HCT116 (cell line): ENCODE data around the gene IL20RA. TPM values are rescaled to one million over a fixed set of nuclear protein-coding genes. Genes with fewer than 3 reads are reported as not detected.

Source experiments
- ATAC-seq: fragments of 200-7000 bp; cut with Tn5 transposase; 2 replicates; pipeline ENCODE4 v1.9.1; 2020; ENCODE audit warnings: mild to moderate bottlenecking, moderate library complexity
- BruUV-seq: library from RNA; stranded (reverse); fragments of 400-500 nt; replicated peaks from 2 replicates; lab custom pipeline; 2021; lab: Mats Ljungman, UMichigan
- CTCF ChIA-PET: fragments of 300-600 bp; sonication (Branson Sonifier 250); formaldehyde crosslinking; loops from one replicate; lab custom pipeline; 2021; ENCODE audit warnings: antibody characterized with exemption; lab: Charles Lee
- POLR2A ChIA-PET: fragments of 300-600, 350-600 bp; sonication (Branson Sonifier 250); formaldehyde crosslinking; loops from one replicate; lab custom pipeline; 2021; ENCODE audit warnings: antibody characterized with exemption; lab: Charles Lee
- RAD21 ChIA-PET, 2 experiments: fragments of 300-600 bp; sonication (Branson Sonifier 250); formaldehyde crosslinking; loops; one replicate each; lab custom pipeline; 2023; ENCODE audit warnings: low total read pairs in 2 of 2; ENCODE audit not compliant: uncharacterized antibody in 2 of 2, unreplicated experiment in 2 of 2, low non-redundant PET in 1 of 2; lab: Charles Lee
- DNase-seq: peaks from one replicate; pipeline ENCODE4 v3.0.0-alpha.2; 2010; ENCODE audit warnings: low read depth, low spot score
- H2AFZ ChIP-seq: fragments of 200-600 bp; shearing (Covaris generic), sonication (generic); 2 replicates; pipeline ENCODE4 v1.6.1; 2017; ENCODE audit warnings: low read depth, mixed run types, mixed read lengths, antibody characterized with exemption, low read length; ENCODE audit not compliant: poor library complexity, severe bottlenecking
- H3K27ac ChIP-seq: 2 replicates; pipeline ENCODE4 v1.5.1; 2012; ENCODE audit warnings: low read depth, low read length
- H3K27me3 ChIP-seq: fragments of 200-600 bp; sonication (generic); 2 replicates; pipeline ENCODE4 v1.6.1; 2016; ENCODE audit warnings: mixed run types, low read length, mixed read lengths; ENCODE audit not compliant: insufficient read depth
- H3K36me3 ChIP-seq, 2 experiments: fragments of 200-500 bp in 1 of 2; fragments of 200-600 bp in 1 of 2; sonication (Bioruptor generic) in 1 of 2; sonication (generic) in 1 of 2; 2 replicates each; pipeline versions ENCODE4 v1.5.1 to v1.6.1; 2014 to 2016; ENCODE audit warnings: low read length in 2 of 2, inconsistent platforms in 1 of 2, mixed read lengths in 1 of 2, mixed run types in 1 of 2; ENCODE audit not compliant: insufficient read depth in 2 of 2, control insufficient read depth in 1 of 2
- H3K4me1 ChIP-seq, 2 experiments: fragments of 200-600 bp in 1 of 2; sonication (generic) in 1 of 2; 2 replicates each; pipeline versions ENCODE4 v1.5.1 to v1.6.1; 2012 to 2017; ENCODE audit warnings: low read length in 2 of 2, inconsistent platforms in 1 of 2, mild to moderate bottlenecking in 1 of 2, mixed read lengths in 1 of 2, mixed run types in 1 of 2, moderate library complexity in 1 of 2; ENCODE audit not compliant: insufficient read depth in 2 of 2, control insufficient read depth in 1 of 2
- H3K4me2 ChIP-seq: fragments of 200-600 bp; sonication (generic); 2 replicates; pipeline ENCODE4 v1.6.1; 2017; ENCODE audit warnings: mixed run types, low read length, mixed read lengths
- H3K4me3 ChIP-seq, 2 experiments: fragments of 200-600 bp in 1 of 2; sonication (generic) in 1 of 2; replicated peaks in 1 of 2; 2 replicates each; pipeline ENCODE4 v1.5.1; 2011 to 2016; ENCODE audit warnings: low read length in 2 of 2, control low read depth in 1 of 2, low read depth in 1 of 2, mild to moderate bottlenecking in 1 of 2, mixed read lengths in 1 of 2, mixed run types in 1 of 2
- H3K79me2 ChIP-seq: fragments of 200-600 bp; sonication (generic); 2 replicates; pipeline ENCODE4 v1.6.1; 2017; ENCODE audit warnings: mild to moderate bottlenecking, mixed run types, low read length, moderate library complexity, mixed read lengths; ENCODE audit not compliant: insufficient read depth
- H3K9ac ChIP-seq: fragments of 200-600 bp; sonication (generic); 2 replicates; pipeline ENCODE4 v1.6.1; 2016; ENCODE audit warnings: low read length, mixed read lengths
- H3K9me2 ChIP-seq: fragments of 200-600 bp; sonication (generic), shearing (Covaris generic); 2 replicates; pipeline ENCODE4 v1.6.1; 2017; ENCODE audit warnings: mixed run types, mild to moderate bottlenecking, moderate library complexity; ENCODE audit not compliant: insufficient read depth
- H3K9me3 ChIP-seq, 2 experiments: fragments of 200-500 bp in 1 of 2; fragments of 200-600 bp in 1 of 2; sonication (Bioruptor generic) in 1 of 2; sonication (generic) in 1 of 2; 2 replicates each; pipeline ENCODE4 v1.6.1; 2014 to 2017; ENCODE audit warnings: low read length in 2 of 2, mixed read lengths in 2 of 2, inconsistent platforms in 1 of 2, low read depth in 1 of 2, mild to moderate bottlenecking in 1 of 2, mixed run types in 1 of 2, moderate library complexity in 1 of 2; ENCODE audit not compliant: control insufficient read depth in 1 of 2, insufficient read depth in 1 of 2
- H4K20me1 ChIP-seq: fragments of 200-600 bp; sonication (generic), shearing (Covaris generic); 2 replicates; pipeline ENCODE4 v1.6.1; 2017; ENCODE audit warnings: mixed run types, mild to moderate bottlenecking, moderate library complexity; ENCODE audit not compliant: insufficient read depth
- ATF3 ChIP-seq: IDR thresholded peaks from 2 replicates; pipeline ENCODE4 v1.6.1; 2012
- CBX3 ChIP-seq: IDR thresholded peaks from 2 replicates; pipeline ENCODE4 v1.6.1; 2012; ENCODE audit warnings: low read depth
- EGR1 ChIP-seq: IDR thresholded peaks from 2 replicates; pipeline ENCODE4 v1.6.1; 2012; ENCODE audit warnings: low read depth
- ELF1 ChIP-seq: IDR thresholded peaks from 2 replicates; pipeline ENCODE4 v1.6.1; 2012; ENCODE audit warnings: low read depth, borderline replicate concordance
- EZH2phosphoT487 ChIP-seq: fragments of 200-600 bp; IDR thresholded peaks from 2 replicates; pipeline ENCODE4 v1.6.1; 2018; ENCODE audit warnings: antibody characterized with exemption, borderline replicate concordance
- FOSL1 ChIP-seq: IDR thresholded peaks from 2 replicates; pipeline ENCODE4 v1.6.1; 2012; ENCODE audit warnings: low read depth
- JUND ChIP-seq: IDR thresholded peaks from 2 replicates; pipeline ENCODE4 v1.6.1; 2012
- POLR2A ChIP-seq: IDR thresholded peaks from 2 replicates; pipeline ENCODE4 v1.7.0; 2011; ENCODE audit warnings: borderline replicate concordance; ENCODE audit not compliant: insufficient read depth, insufficient read length; ENCODE audit errors: extremely low read depth
- POLR2AphosphoS5 ChIP-seq: IDR thresholded peaks from 2 replicates; pipeline ENCODE4 v1.6.1; 2011; ENCODE audit warnings: mild to moderate bottlenecking, low read depth, low read length, moderate library complexity
- REST ChIP-seq: IDR thresholded peaks from 2 replicates; pipeline ENCODE4 v1.6.1; 2012; ENCODE audit warnings: low read depth
- SIN3A ChIP-seq: IDR thresholded peaks from 2 replicates; pipeline ENCODE4 v1.6.1; 2012; ENCODE audit warnings: low read depth
- SP1 ChIP-seq: IDR thresholded peaks from 2 replicates; pipeline ENCODE4 v1.6.1; 2012; ENCODE audit warnings: low read depth
- YY1 ChIP-seq: IDR thresholded peaks from 2 replicates; pipeline ENCODE4 v1.6.1; 2011; ENCODE audit warnings: low read length, low read depth, moderate library complexity, mild to moderate bottlenecking; ENCODE audit not compliant: insufficient replicate concordance; ENCODE audit errors: extremely low read depth
- intact Hi-C: fragments of 100-400 bp; cut with micrococcal nuclease; formaldehyde crosslinking; loops from 2 replicates; pipeline ENCODE4 v1.10.0; 2022
- total RNA-seq: library from RNA; stranded (reverse); gene quantifications from one replicate; pipeline ENCODE4 v1.2.1, GENCODE V29; 2021; ENCODE audit not compliant: unreplicated experiment

IL20RA gene
- total RNA-seq, 1 experiment from 2014 or later, result 1.1 TPM

GRCh38 chr6:137010128-137010718 is 34.5 kb downstream of the IL20RA start:
- Histone ChIP-seq H3K27ac (no peak overlapping the region), H3K9me2 (no peaks in the 10 kb centered on the region), H3K9me3 (no peaks in the 10 kb centered on the region)
- RAD21 ChIA-PET, result no interaction called here
- TF ChIP-seq ELF1 (no peak), REST (no peak), SP1 (no peak), POLR2A (no peak), EZH2phosphoT487 (no peak), EGR1 (no peak)
- TF ChIP-seq, all 23 proteins: peak for 0
- no peak overlapping the region for H2AFZ ChIP-seq
- intact Hi-C loops, result loop anchor here (10.0 kb wide), 1 partner anchor 165 kb away; no protein-coding TSS in a partner anchor
- no peaks in the 10 kb centered on the region for H4K20me1 ChIP-seq
- ATAC-seq (no peak), DNase-seq (no peak)
- no peaks in the 10 kb centered on the region for H3K4me1 ChIP-seq
- no peaks in the 10 kb centered on the region for H3K36me3 ChIP-seq
- no TSS peak for BruUV-seq
- H3K4me3 ChIP-seq, result no peak overlapping the region
- H3K79me2 ChIP-seq, result no peaks in the 10 kb centered on the region
- ChIA-PET POLR2A (no interaction called here), CTCF (no interaction called here)
- no peaks in the 10 kb centered on the region for H3K27me3 ChIP-seq
- no peak overlapping the region for H3K9ac ChIP-seq
- H3K4me2 ChIP-seq, result no peak overlapping the region

- CTCF ChIA-PET, result no interaction called here
- POLR2A ChIA-PET, result no interaction called here
- BruUV-seq, result no TSS peak
- TF ChIP-seq ATF3, result no peak
- no peak for TF ChIP-seq JUND
- TF ChIP-seq CBX3, result no peak
- TF ChIP-seq YY1, result no peak
- no peak for TF ChIP-seq REST
- TF ChIP-seq FOSL1, result no peak
- TF ChIP-seq SIN3A, result no peak
- TF ChIP-seq POLR2AphosphoS5, result no peak
Observed at GRCh38 chr6:137008204-137008603, 36.6 kb downstream of the IL20RA start.

More at GRCh38 chr6:137008204-137008603, 36.6 kb downstream of the IL20RA start:
- H3K4me2 ChIP-seq, result no peak overlapping the region
- intact Hi-C loops, result no loop called here
- RAD21 ChIA-PET, result no interaction called here
- no peak overlapping the region for H2AFZ ChIP-seq
- no peaks in the 10 kb centered on the region for H3K27me3 ChIP-seq
- no peaks in the 10 kb centered on the region for H3K9me2 ChIP-seq
- H3K4me1 ChIP-seq, result peaks cover 0 to 3% of the 10 kb centered on the region in 2 experiments; a peak in 1 of 4 replicates
- ATAC-seq (no peak), DNase-seq (no peak)
- no peak overlapping the region for H3K4me3 ChIP-seq
- no peaks in the 10 kb centered on the region for H4K20me1 ChIP-seq
- no peaks in the 10 kb centered on the region for H3K9me3 ChIP-seq
- no peak overlapping the region for H3K27ac ChIP-seq
- H3K79me2 ChIP-seq, result no peaks in the 10 kb centered on the region
- no peaks in the 10 kb centered on the region; a peak in 1 of 4 replicates for H3K36me3 ChIP-seq
- no peak overlapping the region for H3K9ac ChIP-seq
